ENCODE results near the gene SAFB.

- TF ChIP-seq CTCF (conservative IDR thresholded peaks at IDR 0.05; ENCODE audit: low read depth, low read length) = no peak
- no peak for TF ChIP-seq EZH2 (IDR thresholded peaks at IDR 0.05; ENCODE audit: borderline replicate concordance, low read depth, low read length, poor library complexity, severe bottlenecking)
Observed at GRCh38 chr19:5591476-5591875, 31.4 kb upstream of the SAFB start.

Measured in A673 (cell line).